HG03457 (cell line): Measurements from ENCODE around the gene ALOX12B.
"Not testable (repeated sequence)": the region's sequence is repeated elsewhere in the genome, so short reads cannot be mapped to it uniquely, and the experiment has no call there.

Experiments
- ATAC-seq: cut with Tn5 transposase; IDR thresholded peaks from one replicate; pipeline ENCODE4 v1.9.1; 2021; ENCODE audit warnings: moderate number of reproducible peaks; ENCODE audit not compliant: unreplicated experiment

Gene ALOX12B

GRCh38 chr17:8089728-8090127 is 2.2 kb upstream of the ALOX12B start:
- no peak for ATAC-seq

GRCh38 chr17:8087952-8088230 is 375 bp upstream of the ALOX12B start:
- no peak for ATAC-seq

GRCh38 chr17:8084250-8084649 is 3.3 kb downstream of the ALOX12B start:
- ATAC-seq: no peak

- ATAC-seq: no peak
Observed at GRCh38 chr17:8082292-8082691, 5.2 kb downstream of the ALOX12B start.

GRCh38 chr17:8081876-8082275 is 5.6 kb downstream of the ALOX12B start:
- no peak for ATAC-seq

- ATAC-seq: no peak
Observed at GRCh38 chr17:8080799-8081219, 6.7 kb downstream of the ALOX12B start.

GRCh38 chr17:8080208-8080798 is 7.2 kb downstream of the ALOX12B start:
- no peak for ATAC-seq

GRCh38 chr17:8079291-8080207 is 8.0 kb downstream of the ALOX12B start:
- ATAC-seq: no peak

- not testable (repeated sequence) for ATAC-seq
Observed at GRCh38 chr17:8077939-8078338, 9.6 kb downstream of the ALOX12B start.

GRCh38 chr17:8076502-8077266 is 10.8 kb downstream of the ALOX12B start:
- no peak for ATAC-seq

- ATAC-seq: no peak
Observed at GRCh38 chr17:8075574-8076342, 11.8 kb downstream of the ALOX12B start.

- no peak for ATAC-seq
Observed at GRCh38 chr17:8075081-8075480, 12.4 kb downstream of the ALOX12B start.

- no peak for ATAC-seq
Observed at GRCh38 chr17:8074554-8074953, 13.0 kb downstream of the ALOX12B start.

- no peak for ATAC-seq
Observed at GRCh38 chr17:8073627-8074484, 13.7 kb downstream of the ALOX12B start.

GRCh38 chr17:8072729-8073461 is 14.6 kb downstream of the ALOX12B start:
- ATAC-seq: no peak

GRCh38 chr17:8072341-8072728 is 15.2 kb downstream of the ALOX12B start:
- no peak for ATAC-seq

- no peak for ATAC-seq
Observed at GRCh38 chr17:8071496-8071895, 16.0 kb downstream of the ALOX12B start.

- no peak for ATAC-seq
Observed at GRCh38 chr17:8069587-8069860, 18.0 kb downstream of the ALOX12B start.

- no peak for ATAC-seq
Observed at GRCh38 chr17:8068736-8069586, 18.6 kb downstream of the ALOX12B start.
